ENCODE results near the gene NUPR1. TPM values are rescaled to one million over a fixed set of nuclear protein-coding genes. Genes with fewer than 3 reads are reported as not detected.
"Not testable (repeated sequence)": the region's sequence is repeated elsewhere in the genome, so short reads cannot be mapped to it uniquely, and the experiment has no call there.

The NUPR1 gene
- polyA plus RNA-seq, 4 donors = 3.1 to 104 (median 13.0) TPM

GRCh38 chr16:28501258-28502232 is 37.2 kb downstream of the NUPR1 start:
- no peak for FAIRE-seq
- 88 to 90% (median 90%) methylated on average over 18 to 19 of the region's 19 CpGs for WGBS, 3 donors
- DNase-seq = no peak
- Histone ChIP-seq H3K9me3 (ENCODE audit: control insufficient read depth in 2 of 2, insufficient read depth in 1 of 2, low read depth in 1 of 2, low read length in 1 of 2) (no peaks in the 10 kb centered on the region), H3K4me3 (ENCODE audit: low read depth in 1 of 3, low read length in 3 of 3) (no peak overlapping the region), H3K4me1 (ENCODE audit: control insufficient read depth in 3 of 3, insufficient read depth in 2 of 3, low read depth in 1 of 3, low read length in 2 of 3) (no peaks in the 10 kb centered on the region), H3K27me3 (ENCODE audit: control insufficient read depth in 3 of 3, insufficient read depth in 3 of 3, low read length in 3 of 3) (peaks cover 0 to 3% (median 0%) of the 10 kb centered on the region in 3 donors), H3K36me3 (ENCODE audit: control insufficient read depth in 3 of 3, insufficient read depth in 2 of 3, low read depth in 1 of 3, low read length in 3 of 3) (no peaks in the 10 kb centered on the region), H3K27ac (ENCODE audit: low read depth in 1 of 3, low read length in 2 of 3) (no peak overlapping the region)

- 81 to 84% (median 82%) methylated on average over 18 of the region's 18 CpGs for WGBS, 3 donors
- not testable (repeated sequence) for H3K36me3 ChIP-seq (ENCODE audit: control insufficient read depth in 3 of 3, insufficient read depth in 2 of 3, low read depth in 1 of 3, low read length in 3 of 3); H3K4me3 ChIP-seq (ENCODE audit: low read depth in 1 of 3, low read length in 3 of 3); H3K9me3 ChIP-seq (ENCODE audit: control insufficient read depth in 2 of 2, insufficient read depth in 1 of 2, low read depth in 1 of 2, low read length in 1 of 2); H3K27me3 ChIP-seq (ENCODE audit: control insufficient read depth in 3 of 3, insufficient read depth in 3 of 3, low read length in 3 of 3); DNase-seq; H3K4me1 ChIP-seq (ENCODE audit: control insufficient read depth in 3 of 3, insufficient read depth in 2 of 3, low read depth in 1 of 3, low read length in 2 of 3); H3K27ac ChIP-seq (ENCODE audit: low read depth in 1 of 3, low read length in 2 of 3); FAIRE-seq
Measured at GRCh38 chr16:28500476-28501180, 38.1 kb downstream of the NUPR1 start.

GRCh38 chr16:28499854-28500253 is 38.9 kb downstream of the NUPR1 start:
- no peak overlapping the region for H3K27ac ChIP-seq (ENCODE audit: low read depth in 1 of 3, low read length in 2 of 3)
- FAIRE-seq = no peak
- WGBS, 3 donors = 76 to 79% (median 79%) methylated on average over 10 of the region's 10 CpGs

GRCh38 chr16:28498666-28499381 is 40.0 kb downstream of the NUPR1 start:
- WGBS, 3 donors = 89 to 91% (median 90%) methylated on average over 15 of the region's 15 CpGs
- H3K4me1 ChIP-seq (ENCODE audit: control insufficient read depth in 3 of 3, insufficient read depth in 2 of 3, low read depth in 1 of 3, low read length in 2 of 3) = peaks cover 0 to 17% (median 0%) of the 10 kb centered on the region in 3 donors
- no peak for FAIRE-seq

More at GRCh38 chr16:28499854-28500253, 38.9 kb downstream of the NUPR1 start:
- Histone ChIP-seq H3K36me3 (ENCODE audit: control insufficient read depth in 3 of 3, insufficient read depth in 2 of 3, low read depth in 1 of 3, low read length in 3 of 3) (no peaks in the 10 kb centered on the region), H3K27me3 (ENCODE audit: control insufficient read depth in 3 of 3, insufficient read depth in 3 of 3, low read length in 3 of 3) (no peaks in the 10 kb centered on the region), H3K4me3 (ENCODE audit: low read depth in 1 of 3, low read length in 3 of 3) (no peak overlapping the region), H3K9me3 (ENCODE audit: control insufficient read depth in 2 of 2, insufficient read depth in 1 of 2, low read depth in 1 of 2, low read length in 1 of 2) (no peaks in the 10 kb centered on the region), H3K4me1 (ENCODE audit: control insufficient read depth in 3 of 3, insufficient read depth in 2 of 3, low read depth in 1 of 3, low read length in 2 of 3) (peaks cover 0 to 8% (median 0%) of the 10 kb centered on the region in 3 donors)
- DNase-seq = no peak

GRCh38 chr16:28497861-28498599 is 40.7 kb downstream of the NUPR1 start:
- Histone ChIP-seq H3K9me3 (ENCODE audit: control insufficient read depth in 2 of 2, insufficient read depth in 1 of 2, low read depth in 1 of 2, low read length in 1 of 2) (no peaks in the 10 kb centered on the region), H3K27ac (ENCODE audit: low read depth in 1 of 3, low read length in 2 of 3) (no peak overlapping the region), H3K36me3 (ENCODE audit: control insufficient read depth in 3 of 3, insufficient read depth in 2 of 3, low read depth in 1 of 3, low read length in 3 of 3) (no peaks in the 10 kb centered on the region), H3K27me3 (ENCODE audit: control insufficient read depth in 3 of 3, insufficient read depth in 3 of 3, low read length in 3 of 3) (no peaks in the 10 kb centered on the region), H3K4me1 (ENCODE audit: control insufficient read depth in 3 of 3, insufficient read depth in 2 of 3, low read depth in 1 of 3, low read length in 2 of 3) (peaks cover 0 to 17% (median 0%) of the 10 kb centered on the region in 3 donors), H3K4me3 (ENCODE audit: low read depth in 1 of 3, low read length in 3 of 3) (no peak overlapping the region)
- DNase-seq (no peak), FAIRE-seq (no peak)
- 83 to 89% (median 88%) methylated on average over 32 to 33 of the region's 33 CpGs for WGBS, 3 donors

More at GRCh38 chr16:28498666-28499381, 40.0 kb downstream of the NUPR1 start:
- no peak overlapping the region for H3K27ac ChIP-seq (ENCODE audit: low read depth in 1 of 3, low read length in 2 of 3)
- H3K27me3 ChIP-seq (ENCODE audit: control insufficient read depth in 3 of 3, insufficient read depth in 3 of 3, low read length in 3 of 3) = no peaks in the 10 kb centered on the region
- H3K9me3 ChIP-seq (ENCODE audit: control insufficient read depth in 2 of 2, insufficient read depth in 1 of 2, low read depth in 1 of 2, low read length in 1 of 2) = no peaks in the 10 kb centered on the region
- no peak overlapping the region for H3K4me3 ChIP-seq (ENCODE audit: low read depth in 1 of 3, low read length in 3 of 3)
- H3K36me3 ChIP-seq (ENCODE audit: control insufficient read depth in 3 of 3, insufficient read depth in 2 of 3, low read depth in 1 of 3, low read length in 3 of 3) = no peaks in the 10 kb centered on the region
- no peak for DNase-seq

- WGBS, 3 donors = 84 to 92% (median 90%) methylated on average over 9 of the region's 9 CpGs
- no peak for FAIRE-seq
- Histone ChIP-seq H3K4me1 (ENCODE audit: control insufficient read depth in 3 of 3, insufficient read depth in 2 of 3, low read depth in 1 of 3, low read length in 2 of 3) (peaks cover 0 to 17% (median 0%) of the 10 kb centered on the region in 3 donors), H3K27ac (ENCODE audit: low read depth in 1 of 3, low read length in 2 of 3) (no peak overlapping the region), H3K9me3 (ENCODE audit: control insufficient read depth in 2 of 2, insufficient read depth in 1 of 2, low read depth in 1 of 2, low read length in 1 of 2) (no peaks in the 10 kb centered on the region), H3K27me3 (ENCODE audit: control insufficient read depth in 3 of 3, insufficient read depth in 3 of 3, low read length in 3 of 3) (no peaks in the 10 kb centered on the region), H3K4me3 (ENCODE audit: low read depth in 1 of 3, low read length in 3 of 3) (no peak overlapping the region), H3K36me3 (ENCODE audit: control insufficient read depth in 3 of 3, insufficient read depth in 2 of 3, low read depth in 1 of 3, low read length in 3 of 3) (no peaks in the 10 kb centered on the region)
- DNase-seq = no peak
Measured at GRCh38 chr16:28497386-28497785, 41.4 kb downstream of the NUPR1 start.

GRCh38 chr16:28496844-28497243 is 41.9 kb downstream of the NUPR1 start:
- peaks cover 0 to 17% (median 0%) of the 10 kb centered on the region in 3 donors for H3K4me1 ChIP-seq (ENCODE audit: control insufficient read depth in 3 of 3, insufficient read depth in 2 of 3, low read depth in 1 of 3, low read length in 2 of 3)
- 81 to 93% (median 86%) methylated on average over 19 of the region's 19 CpGs for WGBS, 3 donors
- no peaks in the 10 kb centered on the region for H3K27me3 ChIP-seq (ENCODE audit: control insufficient read depth in 3 of 3, insufficient read depth in 3 of 3, low read length in 3 of 3)
- H3K36me3 ChIP-seq (ENCODE audit: control insufficient read depth in 3 of 3, insufficient read depth in 2 of 3, low read depth in 1 of 3, low read length in 3 of 3) = no peaks in the 10 kb centered on the region
- no peak overlapping the region for H3K27ac ChIP-seq (ENCODE audit: low read depth in 1 of 3, low read length in 2 of 3)
- FAIRE-seq (no peak), DNase-seq (no peak)
- H3K4me3 ChIP-seq (ENCODE audit: low read depth in 1 of 3, low read length in 3 of 3) = no peak overlapping the region
- H3K9me3 ChIP-seq (ENCODE audit: control insufficient read depth in 2 of 2, insufficient read depth in 1 of 2, low read depth in 1 of 2, low read length in 1 of 2) = no peaks in the 10 kb centered on the region
